ENCODE measurements around the gene CRHR2.

DNA sequence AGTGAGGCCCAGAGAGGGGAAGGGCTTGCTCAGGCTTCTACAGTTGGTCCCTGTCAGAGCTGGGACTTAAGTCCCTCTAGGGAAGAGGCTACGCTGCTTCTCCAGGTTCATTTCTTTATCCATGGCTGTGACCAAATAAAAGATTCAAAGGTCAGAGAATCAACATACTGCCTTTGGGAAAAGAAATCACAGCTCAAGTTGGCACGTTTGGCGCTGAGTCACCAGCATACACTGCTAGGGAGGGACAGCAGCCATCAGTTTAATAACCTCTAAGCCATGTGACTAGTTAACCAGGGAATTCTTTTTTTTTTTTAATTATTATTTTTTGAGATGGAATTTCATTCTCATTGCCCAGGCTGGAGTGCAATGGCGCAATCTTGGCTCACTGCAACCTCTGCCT, 28.4 kb upstream of the CRHR2 start:
- TF ChIP-seq REST (IDR thresholded peaks at IDR 0.05; ENCODE audit: insufficient replicate concordance, low read depth) (no peak), SPI1 (IDR thresholded peaks at IDR 0.05; ENCODE audit: borderline replicate concordance, low read depth) (no peak)
- TF ChIP-seq, protein P1, sequence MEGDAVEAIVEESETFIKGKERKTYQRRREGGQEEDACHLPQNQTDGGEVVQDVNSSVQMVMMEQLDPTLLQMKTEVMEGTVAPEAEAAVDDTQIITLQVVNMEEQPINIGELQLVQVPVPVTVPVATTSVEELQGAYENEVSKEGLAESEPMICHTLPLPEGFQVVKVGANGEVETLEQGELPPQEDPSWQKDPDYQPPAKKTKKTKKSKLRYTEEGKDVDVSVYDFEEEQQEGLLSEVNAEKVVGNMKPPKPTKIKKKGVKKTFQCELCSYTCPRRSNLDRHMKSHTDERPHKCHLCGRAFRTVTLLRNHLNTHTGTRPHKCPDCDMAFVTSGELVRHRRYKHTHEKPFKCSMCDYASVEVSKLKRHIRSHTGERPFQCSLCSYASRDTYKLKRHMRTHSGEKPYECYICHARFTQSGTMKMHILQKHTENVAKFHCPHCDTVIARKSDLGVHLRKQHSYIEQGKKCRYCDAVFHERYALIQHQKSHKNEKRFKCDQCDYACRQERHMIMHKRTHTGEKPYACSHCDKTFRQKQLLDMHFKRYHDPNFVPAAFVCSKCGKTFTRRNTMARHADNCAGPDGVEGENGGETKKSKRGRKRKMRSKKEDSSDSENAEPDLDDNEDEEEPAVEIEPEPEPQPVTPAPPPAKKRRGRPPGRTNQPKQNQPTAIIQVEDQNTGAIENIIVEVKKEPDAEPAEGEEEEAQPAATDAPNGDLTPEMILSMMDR (IDR thresholded peaks at IDR 0.05; ENCODE audit: insufficient read depth, low read length): no peak

Measured in HL-60 (cell line).